C4-2B (cell line): Measurements from ENCODE around the gene PAAF1.

Experiments
- ZFX ChIP-seq: fragments of 450-650 bp; IDR thresholded peaks from 2 replicates; pipeline ENCODE4 v1.6.1; 2017
- TF ChIP-seq, protein P1 (sequence below): fragments of 450-650 bp; conservative IDR thresholded peaks from 2 replicates; pipeline ENCODE4 v1.5.1; 2017; ENCODE audit warnings: mild to moderate bottlenecking

DNA sequence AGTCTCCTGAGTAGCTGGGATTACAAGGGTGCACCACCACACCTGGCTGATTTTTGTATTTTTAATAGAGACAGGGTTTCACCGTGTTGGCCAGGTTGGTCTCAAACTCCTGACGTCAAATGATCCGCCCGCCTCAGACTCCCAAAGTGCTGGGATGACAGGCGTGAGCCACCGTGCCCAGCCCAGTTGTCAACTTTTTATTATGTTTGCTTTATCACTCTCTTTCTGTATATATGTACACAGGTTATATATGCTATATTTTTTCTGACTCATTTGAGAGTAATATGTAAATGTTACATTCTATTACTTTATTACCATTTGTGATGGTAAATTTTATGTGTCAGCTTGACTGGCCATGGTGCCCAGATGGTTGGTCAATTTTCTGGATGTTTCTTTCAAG lies 55.2 kb downstream of the PAAF1 start:
- TF ChIP-seq, protein P1, sequence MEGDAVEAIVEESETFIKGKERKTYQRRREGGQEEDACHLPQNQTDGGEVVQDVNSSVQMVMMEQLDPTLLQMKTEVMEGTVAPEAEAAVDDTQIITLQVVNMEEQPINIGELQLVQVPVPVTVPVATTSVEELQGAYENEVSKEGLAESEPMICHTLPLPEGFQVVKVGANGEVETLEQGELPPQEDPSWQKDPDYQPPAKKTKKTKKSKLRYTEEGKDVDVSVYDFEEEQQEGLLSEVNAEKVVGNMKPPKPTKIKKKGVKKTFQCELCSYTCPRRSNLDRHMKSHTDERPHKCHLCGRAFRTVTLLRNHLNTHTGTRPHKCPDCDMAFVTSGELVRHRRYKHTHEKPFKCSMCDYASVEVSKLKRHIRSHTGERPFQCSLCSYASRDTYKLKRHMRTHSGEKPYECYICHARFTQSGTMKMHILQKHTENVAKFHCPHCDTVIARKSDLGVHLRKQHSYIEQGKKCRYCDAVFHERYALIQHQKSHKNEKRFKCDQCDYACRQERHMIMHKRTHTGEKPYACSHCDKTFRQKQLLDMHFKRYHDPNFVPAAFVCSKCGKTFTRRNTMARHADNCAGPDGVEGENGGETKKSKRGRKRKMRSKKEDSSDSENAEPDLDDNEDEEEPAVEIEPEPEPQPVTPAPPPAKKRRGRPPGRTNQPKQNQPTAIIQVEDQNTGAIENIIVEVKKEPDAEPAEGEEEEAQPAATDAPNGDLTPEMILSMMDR: no peak
- TF ChIP-seq ZFX: no peak
